Measurements from ENCODE around the gene PLA2G6.

PLA2G6 gene

DNA sequence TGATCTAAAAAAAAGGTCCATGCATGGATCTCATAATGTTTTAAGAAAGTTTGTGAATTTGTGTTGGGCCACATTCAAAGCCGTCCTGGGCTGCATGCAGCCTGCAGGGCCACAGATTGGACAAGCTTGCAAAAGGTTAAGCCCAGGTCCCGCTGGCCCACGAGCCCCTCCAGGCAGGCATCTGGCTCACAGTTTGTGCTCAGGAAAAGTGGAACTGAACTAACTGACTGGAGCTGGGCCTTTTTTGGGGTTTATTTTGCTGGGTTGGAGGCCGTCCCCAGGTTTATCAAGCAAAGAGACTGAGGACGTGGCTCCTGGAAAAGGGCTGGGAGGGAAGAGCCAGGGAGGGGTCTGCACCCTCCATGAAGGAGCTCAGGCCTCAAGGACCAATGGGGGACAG, 39.0 kb downstream of the PLA2G6 start:
- Histone ChIP-seq H3K4me3 (IDR thresholded peaks at IDR 0.05; ENCODE audit: insufficient read depth, low read depth, low read length) (no peak overlapping the region), H4K20me1 (ENCODE audit: insufficient read depth) (no peaks in the 10 kb centered on the region), H3K4me2 (no peak overlapping the region), H3K9ac (no peak overlapping the region), H2AFZ (ENCODE audit: low read depth) (no peak overlapping the region), H3K4me1 (ENCODE audit: low read depth, poor library complexity, severe bottlenecking) (no peaks in the 10 kb centered on the region), H3K79me2 (ENCODE audit: insufficient read depth, low read depth) (no peaks in the 10 kb centered on the region), H3K36me3 (ENCODE audit: insufficient read depth) (no peaks in the 10 kb centered on the region), H3K27me3 (ENCODE audit: insufficient read depth, low read depth) (no peaks in the 10 kb centered on the region), H3K27ac (no peak overlapping the region)
- TF ChIP-seq, protein P1, sequence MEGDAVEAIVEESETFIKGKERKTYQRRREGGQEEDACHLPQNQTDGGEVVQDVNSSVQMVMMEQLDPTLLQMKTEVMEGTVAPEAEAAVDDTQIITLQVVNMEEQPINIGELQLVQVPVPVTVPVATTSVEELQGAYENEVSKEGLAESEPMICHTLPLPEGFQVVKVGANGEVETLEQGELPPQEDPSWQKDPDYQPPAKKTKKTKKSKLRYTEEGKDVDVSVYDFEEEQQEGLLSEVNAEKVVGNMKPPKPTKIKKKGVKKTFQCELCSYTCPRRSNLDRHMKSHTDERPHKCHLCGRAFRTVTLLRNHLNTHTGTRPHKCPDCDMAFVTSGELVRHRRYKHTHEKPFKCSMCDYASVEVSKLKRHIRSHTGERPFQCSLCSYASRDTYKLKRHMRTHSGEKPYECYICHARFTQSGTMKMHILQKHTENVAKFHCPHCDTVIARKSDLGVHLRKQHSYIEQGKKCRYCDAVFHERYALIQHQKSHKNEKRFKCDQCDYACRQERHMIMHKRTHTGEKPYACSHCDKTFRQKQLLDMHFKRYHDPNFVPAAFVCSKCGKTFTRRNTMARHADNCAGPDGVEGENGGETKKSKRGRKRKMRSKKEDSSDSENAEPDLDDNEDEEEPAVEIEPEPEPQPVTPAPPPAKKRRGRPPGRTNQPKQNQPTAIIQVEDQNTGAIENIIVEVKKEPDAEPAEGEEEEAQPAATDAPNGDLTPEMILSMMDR (conservative IDR thresholded peaks at IDR 0.05; ENCODE audit: low read depth, low read length): no peak

DNA sequence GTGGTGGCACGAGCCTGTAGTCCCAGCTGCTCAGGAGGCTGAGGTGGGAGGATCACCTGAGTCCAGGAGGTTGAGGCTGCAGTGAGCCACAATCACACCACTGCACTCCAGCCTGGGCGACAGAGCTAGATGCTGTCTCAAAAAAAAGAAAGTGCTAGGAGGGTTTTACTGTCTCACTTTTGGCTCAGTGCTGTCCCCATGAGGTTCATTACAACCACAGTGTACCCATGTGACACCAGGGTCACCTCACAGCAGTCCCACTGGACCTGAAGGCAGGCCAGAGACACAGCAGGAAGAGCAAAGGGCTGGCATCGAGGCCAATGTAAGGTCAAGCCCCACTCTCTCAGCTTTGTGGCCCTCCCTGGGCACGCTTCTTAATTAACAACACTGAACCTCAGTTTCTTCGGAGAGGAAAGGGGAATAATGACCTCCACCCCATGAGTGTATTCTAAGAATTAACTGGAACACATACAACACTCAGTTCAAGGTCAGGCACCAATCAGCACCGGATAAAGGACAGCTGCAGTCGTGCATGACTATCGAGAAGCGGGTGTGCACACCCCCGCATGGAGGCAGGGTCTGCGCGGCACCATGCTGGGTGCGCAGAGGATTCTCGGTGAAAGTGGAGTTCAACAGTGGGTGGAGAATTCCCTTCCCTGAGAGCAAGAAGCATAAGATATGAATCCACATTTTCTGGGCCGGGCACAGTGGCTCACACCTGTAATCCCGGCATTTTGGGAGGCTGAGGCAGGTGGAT, 40.2 kb downstream of the PLA2G6 start:
- H3K79me2 ChIP-seq (ENCODE audit: insufficient read depth, low read depth): no peaks in the 10 kb centered on the region
- H4K20me1 ChIP-seq (ENCODE audit: insufficient read depth): no peaks in the 10 kb centered on the region
- no peak overlapping the region for H3K4me2 ChIP-seq
- no peaks in the 10 kb centered on the region for H3K4me1 ChIP-seq (ENCODE audit: low read depth, poor library complexity, severe bottlenecking)
- no peak overlapping the region for H2AFZ ChIP-seq (ENCODE audit: low read depth)
- no peak overlapping the region for H3K4me3 ChIP-seq (IDR thresholded peaks at IDR 0.05; ENCODE audit: insufficient read depth, low read depth, low read length)
- H3K27ac ChIP-seq: no peak overlapping the region
- H3K9ac ChIP-seq: no peak overlapping the region
- H3K27me3 ChIP-seq (ENCODE audit: insufficient read depth, low read depth): no peaks in the 10 kb centered on the region
- H3K36me3 ChIP-seq (ENCODE audit: insufficient read depth): no peaks in the 10 kb centered on the region
- TF ChIP-seq, protein P1 (conservative IDR thresholded peaks at IDR 0.05; ENCODE audit: low read depth, low read length): no peak

DNA sequence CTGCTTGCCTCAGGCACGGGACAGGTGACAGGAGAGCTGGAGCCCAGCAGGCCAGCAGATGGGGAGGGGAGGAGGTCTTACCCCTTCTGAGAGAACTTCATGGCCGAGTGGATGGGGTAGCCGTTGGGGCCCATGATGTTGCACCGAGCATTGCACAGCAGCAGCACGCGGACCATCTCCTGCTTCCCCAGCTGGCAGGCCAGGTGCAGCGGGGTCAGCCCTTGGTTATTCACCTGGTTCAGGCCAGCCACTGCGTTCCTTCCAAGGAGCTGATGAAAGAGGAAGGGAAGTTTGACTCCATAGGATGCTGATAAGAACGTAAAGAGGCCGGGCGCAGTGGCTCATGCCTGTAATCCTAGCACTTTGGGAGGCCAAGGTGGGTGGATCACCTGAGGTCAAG, 41.7 kb downstream of the PLA2G6 start:
- Histone ChIP-seq H3K4me1 (ENCODE audit: low read depth, poor library complexity, severe bottlenecking) (no peaks in the 10 kb centered on the region), H3K9ac (no peak overlapping the region), H2AFZ (ENCODE audit: low read depth) (no peak overlapping the region), H3K79me2 (ENCODE audit: insufficient read depth, low read depth) (no peaks in the 10 kb centered on the region), H3K4me2 (no peak overlapping the region), H3K4me3 (IDR thresholded peaks at IDR 0.05; ENCODE audit: insufficient read depth, low read depth, low read length) (no peak overlapping the region), H3K27me3 (ENCODE audit: insufficient read depth, low read depth) (no peaks in the 10 kb centered on the region), H4K20me1 (ENCODE audit: insufficient read depth) (no peaks in the 10 kb centered on the region), H3K36me3 (ENCODE audit: insufficient read depth) (no peaks in the 10 kb centered on the region), H3K27ac (no peak overlapping the region)
- TF ChIP-seq, protein P1 (conservative IDR thresholded peaks at IDR 0.05; ENCODE audit: low read depth, low read length): no peak

DNA sequence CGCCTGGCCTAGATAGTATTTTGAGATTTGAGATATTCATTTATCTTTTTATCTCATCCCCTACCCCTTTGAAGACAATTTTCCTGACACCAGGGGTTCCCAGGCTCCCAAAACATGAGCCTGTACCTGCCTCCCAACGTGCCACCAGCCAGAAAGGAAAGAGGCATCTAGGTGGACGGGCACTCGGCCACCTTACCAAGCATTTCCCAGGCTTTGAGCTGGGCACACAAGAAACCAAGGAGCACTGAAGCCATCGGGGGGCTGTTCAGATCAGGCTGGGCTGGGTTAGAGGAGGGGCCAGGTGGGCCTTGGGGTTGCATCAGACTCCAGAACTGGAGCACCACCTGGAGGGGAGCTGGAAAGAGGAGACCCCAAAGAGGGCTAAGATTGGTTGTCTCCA, 42.7 kb downstream of the PLA2G6 start:
- Histone ChIP-seq H3K4me3 (IDR thresholded peaks at IDR 0.05; ENCODE audit: insufficient read depth, low read depth, low read length) (no peak overlapping the region), H3K4me1 (ENCODE audit: low read depth, poor library complexity, severe bottlenecking) (no peaks in the 10 kb centered on the region), H3K27ac (no peak overlapping the region), H3K36me3 (ENCODE audit: insufficient read depth) (no peaks in the 10 kb centered on the region), H3K9ac (no peak overlapping the region), H3K27me3 (ENCODE audit: insufficient read depth, low read depth) (no peaks in the 10 kb centered on the region), H3K79me2 (ENCODE audit: insufficient read depth, low read depth) (no peaks in the 10 kb centered on the region), H4K20me1 (ENCODE audit: insufficient read depth) (no peaks in the 10 kb centered on the region), H2AFZ (ENCODE audit: low read depth) (no peak overlapping the region), H3K4me2 (no peak overlapping the region)
- TF ChIP-seq, protein P1 (conservative IDR thresholded peaks at IDR 0.05; ENCODE audit: low read depth, low read length): no peak
